Mesothelial cell of epicardium (in vitro differentiated cells): ENCODE data around the gene RPL13. TPM values are rescaled to one million over a fixed set of nuclear protein-coding genes. Genes with fewer than 3 reads are reported as not detected.

Source experiments
- DNase-seq, 2 experiments: peaks; one replicate each; pipeline ENCODE4 v3.0.0; 2021; ENCODE audit warnings: low spot score in 2 of 2; ENCODE audit not compliant: unreplicated experiment in 2 of 2
- H3K27ac Mint-ChIP-seq: 2 replicates; pipeline ENCODE4 v1.8.0; 2021; ENCODE audit warnings: mixed read lengths
- H3K27me3 Mint-ChIP-seq: 2 replicates; pipeline ENCODE4 v1.8.0; 2021; ENCODE audit warnings: low read depth, mixed read lengths
- H3K36me3 Mint-ChIP-seq: 2 replicates; pipeline ENCODE4 v1.8.0; 2021; ENCODE audit warnings: mixed read lengths
- H3K4me1 Mint-ChIP-seq: 2 replicates; pipeline ENCODE4 v1.8.0; 2021; ENCODE audit warnings: mixed read lengths
- H3K4me3 Mint-ChIP-seq: 2 replicates; pipeline ENCODE4 v1.8.0; 2021; ENCODE audit warnings: mild to moderate bottlenecking, moderate library complexity, mixed read lengths
- H3K9me3 Mint-ChIP-seq: 2 replicates; pipeline ENCODE4 v1.8.0; 2021; ENCODE audit warnings: mixed read lengths
- total RNA-seq: library from RNA; stranded (reverse); gene quantifications from 3 replicates; pipeline ENCODE4 v1.2.1, GENCODE V29; 2021
- TF ChIP-seq, protein P1 (sequence below): fragments of 200-600 bp; sonication (generic); IDR thresholded peaks from one replicate; pipeline ENCODE4 v1.5.0; 2021; ENCODE audit warnings: antibody characterized with exemption; ENCODE audit not compliant: unreplicated experiment

RPL13 gene
- total RNA-seq, 1 donor from 2014 or later: 2,065 TPM

DNA sequence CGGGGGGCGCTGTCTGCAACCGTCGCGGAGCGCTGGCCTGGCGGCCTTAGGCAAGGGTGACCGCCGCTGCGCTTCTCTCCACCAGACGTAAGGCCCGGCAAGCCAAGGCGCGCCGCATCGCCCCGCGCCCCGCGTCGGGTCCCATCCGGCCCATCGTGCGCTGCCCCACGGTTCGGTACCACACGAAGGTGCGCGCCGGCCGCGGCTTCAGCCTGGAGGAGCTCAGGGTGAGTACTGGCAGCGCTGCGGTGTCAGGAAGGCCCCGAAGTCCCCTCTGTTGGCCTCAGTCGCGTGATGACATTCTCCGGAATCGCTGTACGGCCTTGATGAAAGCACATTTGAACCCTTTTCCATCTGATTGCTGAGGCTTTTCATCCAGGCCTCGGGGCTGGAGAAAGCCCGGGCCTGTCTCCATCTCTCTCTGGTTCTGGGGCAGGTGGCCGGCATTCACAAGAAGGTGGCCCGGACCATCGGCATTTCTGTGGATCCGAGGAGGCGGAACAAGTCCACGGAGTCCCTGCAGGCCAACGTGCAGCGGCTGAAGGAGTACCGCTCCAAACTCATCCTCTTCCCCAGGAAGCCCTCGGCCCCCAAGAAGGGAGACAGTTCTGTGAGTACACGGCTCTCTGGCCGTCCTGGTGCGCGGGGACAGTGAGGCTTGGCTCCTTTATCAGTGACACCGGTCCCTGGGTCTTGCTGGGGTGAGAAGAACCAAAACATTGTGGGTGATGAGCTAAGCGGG lies 831 bp downstream of the RPL13 start:
- Mint-ChIP-seq H3K4me1 (peaks cover 42% of the 10 kb centered on the region), H3K27ac (peak overlapping the region; percentile 51), H3K4me3 (peak overlapping the region; percentile 93)

DNA sequence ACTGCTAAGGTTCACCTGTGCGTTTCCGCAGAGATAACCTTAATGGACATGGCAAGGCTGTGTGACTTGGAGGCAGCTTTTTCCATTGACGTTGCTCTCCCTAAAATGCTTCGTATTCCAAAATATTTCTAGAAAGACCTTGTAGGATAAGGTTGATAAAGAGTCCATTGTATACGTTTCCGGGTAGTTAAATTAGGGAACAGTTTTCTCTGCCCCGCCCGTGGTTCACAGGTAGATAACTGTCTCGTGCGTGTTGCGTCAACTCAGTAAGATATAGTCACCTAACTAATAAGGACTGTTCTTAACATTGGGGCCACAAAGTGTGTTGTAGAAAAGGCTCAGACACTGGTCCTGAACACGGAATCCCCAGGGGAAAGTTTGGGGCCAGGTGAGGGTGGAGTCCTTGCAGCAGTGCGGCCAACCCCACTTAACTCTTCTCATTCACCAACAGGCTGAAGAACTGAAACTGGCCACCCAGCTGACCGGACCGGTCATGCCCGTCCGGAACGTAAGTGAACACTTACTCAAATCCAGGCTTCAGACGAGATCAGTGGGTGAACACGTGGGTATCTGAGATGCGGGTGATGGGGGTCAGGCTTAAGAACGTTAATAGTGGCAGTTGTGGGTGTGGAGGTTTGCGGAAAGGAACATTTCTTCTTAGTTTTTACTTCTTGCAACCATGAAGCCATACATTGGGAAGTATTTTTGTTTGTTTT lies 1.6 kb downstream of the RPL13 start:
- H3K4me3 Mint-ChIP-seq: peak overlapping the region; percentile 93
- no peaks in the 10 kb centered on the region for H3K9me3 Mint-ChIP-seq
- peak overlapping the region; percentile 51 for H3K27ac Mint-ChIP-seq
- H3K27me3 Mint-ChIP-seq: no peaks in the 10 kb centered on the region
- no peak for DNase-seq
- peaks cover 44% of the 10 kb centered on the region for H3K4me1 Mint-ChIP-seq
- TF ChIP-seq, protein P1, sequence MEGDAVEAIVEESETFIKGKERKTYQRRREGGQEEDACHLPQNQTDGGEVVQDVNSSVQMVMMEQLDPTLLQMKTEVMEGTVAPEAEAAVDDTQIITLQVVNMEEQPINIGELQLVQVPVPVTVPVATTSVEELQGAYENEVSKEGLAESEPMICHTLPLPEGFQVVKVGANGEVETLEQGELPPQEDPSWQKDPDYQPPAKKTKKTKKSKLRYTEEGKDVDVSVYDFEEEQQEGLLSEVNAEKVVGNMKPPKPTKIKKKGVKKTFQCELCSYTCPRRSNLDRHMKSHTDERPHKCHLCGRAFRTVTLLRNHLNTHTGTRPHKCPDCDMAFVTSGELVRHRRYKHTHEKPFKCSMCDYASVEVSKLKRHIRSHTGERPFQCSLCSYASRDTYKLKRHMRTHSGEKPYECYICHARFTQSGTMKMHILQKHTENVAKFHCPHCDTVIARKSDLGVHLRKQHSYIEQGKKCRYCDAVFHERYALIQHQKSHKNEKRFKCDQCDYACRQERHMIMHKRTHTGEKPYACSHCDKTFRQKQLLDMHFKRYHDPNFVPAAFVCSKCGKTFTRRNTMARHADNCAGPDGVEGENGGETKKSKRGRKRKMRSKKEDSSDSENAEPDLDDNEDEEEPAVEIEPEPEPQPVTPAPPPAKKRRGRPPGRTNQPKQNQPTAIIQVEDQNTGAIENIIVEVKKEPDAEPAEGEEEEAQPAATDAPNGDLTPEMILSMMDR: no peak
- peaks cover 18% of the 10 kb centered on the region for H3K36me3 Mint-ChIP-seq

More for the DNA sequence above, 831 bp downstream of the RPL13 start:
- peaks cover 23% of the 10 kb centered on the region for H3K36me3 Mint-ChIP-seq
- DNase-seq: no peak
- H3K27me3 Mint-ChIP-seq: no peaks in the 10 kb centered on the region
- no peaks in the 10 kb centered on the region for H3K9me3 Mint-ChIP-seq
- TF ChIP-seq, protein P1: no peak

DNA sequence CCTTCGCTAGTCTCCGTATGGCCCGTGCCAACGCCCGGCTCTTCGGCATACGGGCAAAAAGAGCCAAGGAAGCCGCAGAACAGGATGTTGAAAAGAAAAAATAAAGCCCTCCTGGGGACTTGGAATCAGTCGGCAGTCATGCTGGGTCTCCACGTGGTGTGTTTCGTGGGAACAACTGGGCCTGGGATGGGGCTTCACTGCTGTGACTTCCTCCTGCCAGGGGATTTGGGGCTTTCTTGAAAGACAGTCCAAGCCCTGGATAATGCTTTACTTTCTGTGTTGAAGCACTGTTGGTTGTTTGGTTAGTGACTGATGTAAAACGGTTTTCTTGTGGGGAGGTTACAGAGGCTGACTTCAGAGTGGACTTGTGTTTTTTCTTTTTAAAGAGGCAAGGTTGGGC lies 2.5 kb downstream of the RPL13 start:
- DNase-seq: no peak
- Mint-ChIP-seq H3K4me3 (peak overlapping the region; percentile 93), H3K36me3 (peaks cover 17% of the 10 kb centered on the region), H3K27me3 (no peaks in the 10 kb centered on the region), H3K9me3 (no peaks in the 10 kb centered on the region), H3K27ac (peak overlapping the region; percentile 51), H3K4me1 (peaks cover 44% of the 10 kb centered on the region)
- TF ChIP-seq, protein P1: no peak

DNA sequence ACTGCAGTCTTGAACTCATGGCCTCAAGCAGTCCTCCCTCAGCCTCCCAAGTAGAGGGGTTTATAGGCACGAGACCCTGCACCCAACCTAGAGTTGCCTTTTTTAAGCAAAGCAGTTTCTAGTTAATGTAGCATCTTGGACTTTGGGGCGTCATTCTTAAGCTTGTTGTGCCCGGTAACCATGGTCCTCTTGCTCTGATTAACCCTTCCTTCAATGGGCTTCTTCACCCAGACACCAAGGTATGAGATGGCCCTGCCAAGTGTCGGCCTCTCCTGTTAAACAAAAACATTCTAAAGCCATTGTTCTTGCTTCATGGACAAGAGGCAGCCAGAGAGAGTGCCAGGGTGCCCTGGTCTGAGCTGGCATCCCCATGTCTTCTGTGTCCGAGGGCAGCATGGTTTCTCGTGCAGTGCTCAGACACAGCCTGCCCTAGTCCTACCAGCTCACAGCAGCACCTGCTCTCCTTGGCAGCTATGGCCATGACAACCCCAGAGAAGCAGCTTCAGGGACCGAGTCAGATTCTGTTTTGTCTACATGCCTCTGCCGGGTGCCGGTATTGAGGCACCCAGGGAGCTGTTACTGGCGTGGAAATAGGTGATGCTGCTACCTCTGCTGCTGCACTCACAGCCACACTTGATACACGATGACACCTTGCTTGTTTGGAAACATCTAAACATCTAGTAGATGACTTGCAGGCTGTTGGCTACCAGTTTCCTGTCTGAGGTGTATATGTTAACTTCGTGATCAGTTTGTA lies 3.3 kb downstream of the RPL13 start:
- Mint-ChIP-seq H3K27me3 (no peaks in the 10 kb centered on the region), H3K4me3 (no peak overlapping the region), H3K4me1 (peaks cover 44% of the 10 kb centered on the region), H3K36me3 (peaks cover 17% of the 10 kb centered on the region), H3K9me3 (no peaks in the 10 kb centered on the region), H3K27ac (peak overlapping the region; percentile 12)
- no peak for DNase-seq
- TF ChIP-seq, protein P1: no peak

- Mint-ChIP-seq H3K9me3 (no peaks in the 10 kb centered on the region), H3K27me3 (peaks cover 2% of the 10 kb centered on the region), H3K36me3 (peaks cover 17% of the 10 kb centered on the region), H3K4me3 (no peak overlapping the region), H3K27ac (peak overlapping the region; percentile 34), H3K4me1 (peaks cover 42% of the 10 kb centered on the region)
- DNase-seq: no peak
- TF ChIP-seq, protein P1: no peak
These were observed 4.2 kb downstream of the RPL13 start for GRCh38 chr16:89564476-89565255.
